Skeletal muscle tissue (tissue), 4 donors: Measurements from ENCODE around the gene CT55. TPM values are rescaled to one million over a fixed set of nuclear protein-coding genes. Genes with fewer than 3 reads are reported as not detected.
"Not testable (repeated sequence)": the region's sequence is repeated elsewhere in the genome, so short reads cannot be mapped to it uniquely, and the experiment has no call there.

Experiments used
- H3K27ac ChIP-seq: one replicate; pipeline ENCODE4 v1.7.0; 2013; ENCODE audit warnings: mild to moderate bottlenecking, low read depth, low read length, inconsistent platforms
- H3K27me3 ChIP-seq, 3 donors: one replicate each; pipeline ENCODE4 v1.7.0; 2013; ENCODE audit warnings: low read length in 3 of 3; ENCODE audit not compliant: control insufficient read depth in 3 of 3, insufficient read depth in 3 of 3
- H3K36me3 ChIP-seq, 3 donors: one replicate each; pipeline ENCODE4 v1.7.0; 2013; ENCODE audit warnings: low read length in 3 of 3; ENCODE audit not compliant: control insufficient read depth in 3 of 3, insufficient read depth in 3 of 3
- H3K4me1 ChIP-seq, 3 donors: one replicate each; pipeline ENCODE4 v1.7.0; 2013; ENCODE audit warnings: low read length in 3 of 3, mild to moderate bottlenecking in 3 of 3; ENCODE audit not compliant: control insufficient read depth in 3 of 3, insufficient read depth in 3 of 3
- H3K4me3 ChIP-seq, 3 donors: one replicate each; pipeline ENCODE4 v1.7.0; 2013; ENCODE audit warnings: low read length in 3 of 3
- H3K9ac ChIP-seq, 3 donors: one replicate each; pipeline ENCODE4 v1.7.0; 2013; ENCODE audit warnings: low read length in 3 of 3, mild to moderate bottlenecking in 3 of 3, moderate library complexity in 2 of 3, low read depth in 1 of 3
- H3K9me3 ChIP-seq, 3 donors: one replicate each; pipeline ENCODE4 v1.7.0; 2013; ENCODE audit warnings: low read length in 3 of 3; ENCODE audit not compliant: control insufficient read depth in 3 of 3
- total RNA-seq: library from RNA; depleted of rRNA; stranded (reverse); fragments of >200 nt; gene quantifications from one replicate; pipeline ENCODE4 v1.2.3, GENCODE V29; 2014
- donor health status: Osteomylitis.

Gene CT55
- total RNA-seq = not detected

GRCh38 chrX:135170877-135171519 is at the start of gene CT55:
Gene CT55, minus strand, starts transcription at chrX:135171398. Its CDS starts 227 bp downstream, at chrX:135171171.
- Histone ChIP-seq H3K4me3 (no peak within 1 kb of the TSS), H3K9ac (no peak within 1 kb of the TSS), H3K4me1 (no peaks in the 10 kb centered on the region), H3K36me3 (no peaks in the 10 kb centered on the region), H3K27ac (no peak within 1 kb of the TSS), H3K9me3 (no peaks in the 10 kb centered on the region), H3K27me3 (no peaks in the 10 kb centered on the region)

GRCh38 chrX:135213200-135213844 is 42.1 kb upstream of the CT55 start:
- H3K27ac ChIP-seq = no peak overlapping the region
- H3K9ac ChIP-seq = no peak overlapping the region
- H3K4me3 ChIP-seq = no peak overlapping the region
- H3K4me1 ChIP-seq = no peaks in the 10 kb centered on the region
- no peaks in the 10 kb centered on the region for H3K36me3 ChIP-seq
- no peaks in the 10 kb centered on the region for H3K9me3 ChIP-seq
- peaks cover 0 to 4% (median 0%) of the 10 kb centered on the region in 3 donors for H3K27me3 ChIP-seq

GRCh38 chrX:135206427-135206826 is 35.2 kb upstream of the CT55 start:
- H3K36me3 ChIP-seq, H3K4me3 ChIP-seq, H3K27ac ChIP-seq, H3K27me3 ChIP-seq, H3K9ac ChIP-seq, H3K9me3 ChIP-seq, H3K4me1 ChIP-seq: not testable (repeated sequence)

GRCh38 chrX:135200297-135200696 is 29.1 kb upstream of the CT55 start:
- Histone ChIP-seq H3K27me3 (no peaks in the 10 kb centered on the region), H3K27ac (no peak overlapping the region), H3K4me1 (no peaks in the 10 kb centered on the region), H3K36me3 (no peaks in the 10 kb centered on the region), H3K4me3 (no peak overlapping the region), H3K9me3 (no peaks in the 10 kb centered on the region), H3K9ac (no peak overlapping the region)

- Histone ChIP-seq H3K27me3 (no peaks in the 10 kb centered on the region), H3K36me3 (no peaks in the 10 kb centered on the region), H3K9ac (no peak overlapping the region), H3K4me1 (no peaks in the 10 kb centered on the region), H3K27ac (no peak overlapping the region), H3K9me3 (peaks cover 0 to 2% (median 0%) of the 10 kb centered on the region in 3 donors), H3K4me3 (no peak overlapping the region)
Measured at GRCh38 chrX:135194684-135195083, 23.5 kb upstream of the CT55 start.

- H3K9me3 ChIP-seq = peaks cover 0 to 2% (median 0%) of the 10 kb centered on the region in 3 donors
- no peak overlapping the region for H3K27ac ChIP-seq
- no peak overlapping the region for H3K4me3 ChIP-seq
- H3K27me3 ChIP-seq = no peaks in the 10 kb centered on the region
- H3K9ac ChIP-seq = no peak overlapping the region
- no peaks in the 10 kb centered on the region for H3K4me1 ChIP-seq
- no peaks in the 10 kb centered on the region for H3K36me3 ChIP-seq
Measured at GRCh38 chrX:135193740-135194139, 22.5 kb upstream of the CT55 start.

- peaks cover 0 to 2% (median 0%) of the 10 kb centered on the region in 3 donors for H3K9me3 ChIP-seq
- no peak overlapping the region for H3K9ac ChIP-seq
- H3K27ac ChIP-seq = no peak overlapping the region
- H3K4me1 ChIP-seq = no peaks in the 10 kb centered on the region
- no peak overlapping the region for H3K4me3 ChIP-seq
- H3K27me3 ChIP-seq = no peaks in the 10 kb centered on the region
- no peaks in the 10 kb centered on the region for H3K36me3 ChIP-seq
Measured at GRCh38 chrX:135191838-135192237, 20.6 kb upstream of the CT55 start.

GRCh38 chrX:135185795-135186443 is 14.7 kb upstream of the CT55 start:
- Histone ChIP-seq H3K4me3 (no peak overlapping the region), H3K9me3 (no peaks in the 10 kb centered on the region), H3K36me3 (no peaks in the 10 kb centered on the region), H3K9ac (no peak overlapping the region), H3K27me3 (peaks cover 0 to 5% (median 0%) of the 10 kb centered on the region in 3 donors), H3K4me1 (no peaks in the 10 kb centered on the region), H3K27ac (no peak overlapping the region)

- H3K4me3 ChIP-seq = no peak overlapping the region
- H3K27ac ChIP-seq = no peak overlapping the region
- peaks cover 0 to 4% (median 0%) of the 10 kb centered on the region in 3 donors for H3K27me3 ChIP-seq
- H3K9me3 ChIP-seq = no peaks in the 10 kb centered on the region
- H3K36me3 ChIP-seq = no peaks in the 10 kb centered on the region
- H3K4me1 ChIP-seq = no peaks in the 10 kb centered on the region
- no peak overlapping the region for H3K9ac ChIP-seq
Measured at GRCh38 chrX:135178636-135179035, 7.4 kb upstream of the CT55 start.

- H3K27ac ChIP-seq = no peak overlapping the region
- H3K4me3 ChIP-seq = no peak overlapping the region
- H3K9me3 ChIP-seq = no peaks in the 10 kb centered on the region
- H3K36me3 ChIP-seq = no peaks in the 10 kb centered on the region
- H3K4me1 ChIP-seq = no peaks in the 10 kb centered on the region
- no peaks in the 10 kb centered on the region for H3K27me3 ChIP-seq
- no peak overlapping the region for H3K9ac ChIP-seq
Measured at GRCh38 chrX:135170468-135170867, 730 bp downstream of the CT55 start.
